GM18858 (cell line): ENCODE results near the gene S100B.

Experiments
- ATAC-seq: cut with Tn5 transposase; IDR thresholded peaks from one replicate; pipeline ENCODE4 v1.9.1; 2021; ENCODE audit not compliant: unreplicated experiment

S100B gene

DNA sequence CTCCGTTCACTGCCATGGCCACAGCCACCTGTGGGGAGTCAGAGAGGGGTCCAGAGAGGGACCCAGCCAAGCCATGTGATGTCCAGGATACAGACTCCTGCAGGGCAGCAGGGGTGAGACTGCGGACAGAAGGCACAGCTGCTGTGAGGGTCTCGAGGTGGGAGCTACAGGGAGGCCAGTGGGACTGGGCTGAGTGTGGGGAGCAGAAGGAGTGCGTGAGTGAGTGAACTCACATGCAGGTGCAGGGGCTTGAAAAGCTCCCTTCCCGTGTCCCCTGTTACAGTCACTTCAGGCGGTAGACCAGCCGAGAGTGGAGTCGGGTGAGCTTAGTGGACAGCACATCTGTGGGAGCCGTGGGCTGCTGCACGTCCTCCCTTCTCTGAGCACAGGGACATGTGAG is 42.4 kb downstream of the S100B start:
- ATAC-seq, result no peak

DNA sequence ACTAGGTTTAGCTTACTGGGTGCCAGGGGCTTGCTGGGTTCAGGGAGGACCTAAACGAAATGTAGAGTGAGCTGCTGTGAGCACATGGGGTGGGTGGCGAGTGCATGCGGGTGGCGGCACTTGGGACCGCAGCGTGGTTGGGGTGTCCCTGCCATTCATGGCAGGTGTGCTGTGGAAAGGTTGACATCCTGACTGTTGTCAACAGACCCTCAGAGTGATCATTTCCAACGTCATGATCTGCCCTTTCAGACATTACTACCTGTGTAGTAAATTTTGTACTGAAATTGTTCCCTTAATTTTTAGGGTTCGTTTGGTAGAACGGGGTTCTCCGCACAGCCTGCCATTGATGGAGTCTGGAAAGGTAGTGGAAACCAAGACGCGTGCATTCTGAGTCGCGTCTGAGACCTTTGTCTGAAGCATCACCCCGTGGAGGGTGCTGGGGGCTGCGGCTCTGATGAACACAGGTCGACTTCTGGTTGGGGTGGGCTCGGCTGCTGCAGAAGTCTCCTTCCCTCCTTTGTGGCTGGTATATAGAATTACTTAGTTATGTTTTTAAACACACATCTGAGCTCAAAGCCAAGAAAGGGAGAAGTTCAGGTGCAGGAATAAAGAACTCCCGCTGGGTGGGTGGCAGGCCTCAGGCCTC is 43.3 kb downstream of the S100B start:
- ATAC-seq, result no peak

DNA sequence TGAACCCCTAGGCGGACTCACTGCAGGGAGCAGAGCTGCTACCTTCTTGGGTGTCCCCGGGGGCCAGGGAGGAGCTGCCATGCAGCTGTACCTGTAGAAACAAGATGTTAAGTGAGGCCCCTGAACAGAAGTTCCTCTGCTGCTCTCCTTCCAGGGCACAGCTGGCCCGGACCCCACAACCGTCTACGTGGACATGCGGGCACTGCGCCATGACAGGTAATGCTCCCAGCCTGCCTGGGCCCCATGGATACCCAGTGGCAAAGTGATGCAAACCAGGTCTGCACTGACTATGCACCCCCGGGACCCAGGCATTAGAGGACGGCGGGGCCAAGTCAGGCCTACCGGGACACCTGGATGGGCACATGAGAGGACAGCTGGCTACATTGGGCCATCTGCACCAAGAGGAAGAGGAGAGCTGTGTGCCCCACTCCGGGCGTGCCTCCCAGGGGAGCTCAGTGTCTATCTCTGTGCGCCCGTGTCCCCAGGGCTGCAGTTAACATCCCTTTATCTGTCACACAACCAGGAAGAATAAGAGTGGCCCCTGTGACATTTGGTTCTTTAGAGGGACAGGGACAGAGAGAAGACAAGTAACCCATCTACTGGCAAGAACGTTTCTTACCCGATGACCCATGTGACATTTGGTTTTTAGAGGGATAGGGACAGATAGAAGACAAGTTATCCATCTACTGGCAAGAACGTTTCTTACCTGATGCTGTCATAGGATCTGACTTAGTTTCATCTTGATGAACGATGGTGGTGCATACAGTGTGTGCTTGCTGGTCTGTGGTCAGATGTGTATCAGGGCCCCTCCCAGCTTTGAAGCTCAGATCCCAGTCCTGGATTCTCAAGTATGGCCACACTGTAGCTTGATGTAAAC is 44.1 kb downstream of the S100B start:
- ATAC-seq, result no peak

DNA sequence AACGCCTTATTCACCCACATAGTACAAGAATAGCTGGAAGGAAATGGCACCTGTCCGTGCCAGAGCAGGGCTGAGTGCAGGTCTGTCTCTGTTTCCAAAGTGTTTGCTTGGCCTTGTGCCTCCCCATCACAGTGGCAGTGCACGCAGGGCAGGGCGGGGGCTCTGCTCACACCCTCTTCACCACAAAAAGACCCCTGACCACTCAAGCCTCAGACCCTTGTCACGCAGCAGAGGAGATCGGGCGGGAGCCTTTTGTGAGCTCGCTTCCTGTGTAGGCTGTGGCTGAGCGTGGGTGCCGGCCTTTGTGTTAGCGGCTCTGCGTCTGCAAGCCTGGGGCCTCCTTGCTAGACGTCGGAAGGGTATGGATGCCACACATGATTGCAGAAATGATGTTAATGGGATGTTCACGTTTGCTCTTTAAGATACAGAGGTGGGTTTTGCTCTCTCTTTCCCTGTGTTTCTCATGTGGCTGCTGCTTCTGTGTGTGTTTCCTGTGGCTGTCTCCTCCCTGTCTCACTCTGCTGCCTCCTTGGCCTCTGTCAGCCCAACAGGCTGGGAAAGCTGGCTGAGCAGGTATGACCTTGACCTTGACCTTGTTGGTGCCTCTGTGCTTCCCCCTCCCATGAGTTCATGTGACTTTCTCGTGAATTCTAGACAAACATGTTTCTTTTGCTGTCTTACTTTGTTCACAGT is 45.4 kb downstream of the S100B start:
- no peak for ATAC-seq

DNA sequence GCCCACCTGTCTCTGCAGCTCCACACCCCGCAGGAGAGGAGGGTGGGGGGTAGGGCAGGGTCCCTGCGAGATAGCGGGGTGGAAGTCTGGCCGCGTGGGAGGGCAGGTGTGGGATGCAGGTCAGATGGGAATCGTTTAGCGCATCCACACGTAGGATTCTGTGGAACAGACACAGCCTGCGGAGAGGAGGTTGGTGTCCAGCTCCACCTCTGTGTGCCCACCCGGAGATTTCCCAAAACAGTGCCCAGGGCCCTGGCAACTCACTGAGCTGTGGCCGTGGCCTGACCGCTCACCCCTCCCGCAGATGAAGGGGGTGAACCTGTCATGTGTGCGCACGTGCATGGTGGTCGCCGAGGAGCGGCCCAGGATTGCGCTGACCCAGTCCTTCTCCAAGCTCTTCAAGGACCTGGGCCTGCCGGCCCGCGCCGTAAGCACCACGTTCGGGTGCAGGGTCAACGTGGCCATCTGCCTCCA is 46.9 kb downstream of the S100B start:
- ATAC-seq, result no peak

DNA sequence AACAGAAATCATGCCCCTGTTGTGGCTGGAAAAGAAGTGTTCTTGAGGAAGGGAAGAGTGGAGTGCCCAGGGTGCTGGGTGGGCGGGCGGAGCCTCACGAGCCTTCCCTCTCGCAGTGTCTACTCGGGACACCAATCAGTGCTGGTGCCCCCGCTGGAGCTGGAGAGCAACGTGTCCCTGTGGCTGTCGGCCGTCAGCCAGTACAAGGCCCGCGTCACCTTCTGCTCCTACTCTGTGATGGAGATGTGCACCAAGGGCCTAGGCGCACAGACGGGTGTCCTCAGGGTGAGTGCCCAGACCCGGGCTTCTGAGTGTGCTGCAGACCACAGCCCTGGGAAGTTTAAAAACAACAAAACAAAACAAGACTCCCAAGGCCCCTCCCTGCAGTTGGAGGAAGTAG is 47.4 kb downstream of the S100B start:
- no peak for ATAC-seq

DNA sequence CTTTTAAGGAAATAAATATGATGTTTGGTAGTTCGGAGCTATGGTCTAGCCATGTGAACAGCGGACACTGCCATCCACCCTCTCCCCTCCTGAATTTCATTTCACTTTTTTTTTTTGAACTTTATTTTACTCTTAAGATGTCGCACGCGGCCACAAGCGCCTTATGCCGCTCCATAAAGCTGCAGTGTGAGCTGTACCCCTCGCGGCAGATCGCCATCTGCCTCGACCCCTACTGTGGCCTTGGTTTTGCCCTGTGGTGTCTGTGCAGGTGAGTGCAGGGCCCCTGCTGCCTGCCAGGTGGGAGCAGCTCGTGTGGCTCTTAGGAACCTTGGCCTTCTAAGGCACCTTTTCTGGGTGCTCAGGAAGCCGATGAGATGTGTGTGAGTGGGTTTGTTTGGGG is 48.1 kb downstream of the S100B start:
- no peak for ATAC-seq

DNA sequence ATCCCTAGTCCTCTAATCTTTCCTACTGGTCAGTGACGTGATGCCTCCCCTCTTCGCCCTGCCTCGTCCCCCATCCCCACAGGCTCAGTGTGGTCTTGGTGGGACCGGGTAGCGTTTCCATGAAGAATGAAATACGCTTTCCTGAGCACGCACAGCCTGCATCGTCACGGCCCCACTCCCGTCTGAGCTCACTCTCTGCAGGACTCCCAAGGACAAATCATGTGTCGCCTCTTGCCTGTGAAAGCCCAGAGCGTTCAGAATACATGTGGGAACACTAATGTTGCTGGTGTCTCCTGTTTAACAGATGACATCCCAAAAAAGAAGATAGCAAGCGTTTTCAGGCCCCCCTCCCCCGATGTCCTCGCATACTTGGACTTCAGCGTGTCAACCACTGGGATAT is 49.2 kb downstream of the S100B start:
- no peak for ATAC-seq

DNA sequence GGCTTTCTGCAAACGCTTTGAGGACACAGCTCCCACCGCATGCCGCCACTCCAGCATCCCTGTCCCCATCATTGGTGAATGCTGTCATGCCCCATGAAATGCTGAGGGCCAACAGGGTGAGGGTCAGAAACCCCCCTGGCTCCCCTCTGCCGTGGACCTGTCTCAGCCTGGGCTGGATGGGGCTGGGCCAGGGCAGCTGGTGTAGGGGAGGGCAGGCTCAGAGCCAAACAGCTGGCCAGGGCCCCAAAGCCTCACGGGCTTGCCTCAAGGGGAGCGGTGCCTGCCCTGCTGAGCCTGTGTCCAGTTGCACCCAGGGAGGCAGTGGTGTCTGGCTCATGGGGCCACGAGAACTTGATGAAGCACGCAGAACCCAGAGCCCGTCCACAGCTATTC is 49.7 kb downstream of the S100B start:
- ATAC-seq, result no peak

DNA sequence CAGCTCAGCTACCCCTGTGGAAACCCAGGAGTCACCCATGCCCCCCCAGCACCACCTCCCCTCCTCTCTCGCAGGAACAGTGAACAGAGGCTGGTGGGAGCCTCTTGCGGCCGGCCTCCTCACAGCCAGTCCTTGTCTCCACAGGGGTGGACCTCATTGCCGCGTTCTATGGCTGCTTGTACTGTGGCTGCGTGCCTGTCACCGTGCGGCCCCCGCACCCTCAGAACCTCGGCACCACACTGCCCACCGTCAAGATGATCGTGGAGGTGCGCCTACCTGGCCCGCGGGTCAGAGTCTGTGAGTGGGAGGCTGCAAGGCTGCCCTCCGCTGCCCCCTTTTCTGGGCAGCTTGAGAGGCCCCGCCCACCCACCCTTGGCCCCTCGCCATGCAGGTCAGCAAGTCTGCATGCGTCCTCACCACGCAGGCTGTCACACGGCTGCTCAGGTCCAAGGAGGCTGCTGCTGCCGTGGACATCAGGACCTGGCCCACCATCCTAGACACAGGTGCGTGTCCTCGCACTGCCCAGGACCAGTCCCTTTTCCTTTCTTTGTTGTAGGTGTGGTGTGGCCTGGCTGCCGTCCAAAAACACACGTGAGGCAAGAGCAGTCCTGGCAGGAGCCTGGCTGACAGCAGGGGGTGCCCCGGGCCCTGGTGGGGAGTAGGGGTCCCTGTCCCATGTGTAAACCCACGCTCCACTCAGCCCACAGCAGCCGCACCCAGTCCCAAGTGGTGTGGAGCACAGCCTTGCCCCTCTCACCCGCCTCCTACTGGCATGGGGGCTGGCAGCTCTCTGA is 50.3 kb downstream of the S100B start:
- no peak for ATAC-seq

DNA sequence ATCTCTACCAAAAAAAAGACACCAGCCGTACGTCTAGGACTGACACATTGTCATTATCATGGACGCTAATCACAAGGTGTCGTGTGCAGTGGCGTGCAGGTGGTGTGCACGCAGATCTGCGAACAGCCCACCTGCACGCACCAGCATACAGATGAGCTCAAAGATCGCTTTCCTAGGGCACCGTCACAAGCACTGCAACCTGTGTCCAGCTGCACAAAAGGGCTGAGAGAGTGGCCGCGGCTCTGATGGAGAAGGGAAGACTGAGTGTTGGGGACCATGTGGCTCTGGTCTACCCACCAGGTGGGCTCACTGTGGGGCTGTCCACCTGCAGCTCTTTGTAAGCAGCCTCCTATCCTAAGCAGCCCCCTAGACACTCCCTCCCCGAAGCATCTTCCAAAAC is 50.9 kb downstream of the S100B start:
- ATAC-seq, result no peak

DNA sequence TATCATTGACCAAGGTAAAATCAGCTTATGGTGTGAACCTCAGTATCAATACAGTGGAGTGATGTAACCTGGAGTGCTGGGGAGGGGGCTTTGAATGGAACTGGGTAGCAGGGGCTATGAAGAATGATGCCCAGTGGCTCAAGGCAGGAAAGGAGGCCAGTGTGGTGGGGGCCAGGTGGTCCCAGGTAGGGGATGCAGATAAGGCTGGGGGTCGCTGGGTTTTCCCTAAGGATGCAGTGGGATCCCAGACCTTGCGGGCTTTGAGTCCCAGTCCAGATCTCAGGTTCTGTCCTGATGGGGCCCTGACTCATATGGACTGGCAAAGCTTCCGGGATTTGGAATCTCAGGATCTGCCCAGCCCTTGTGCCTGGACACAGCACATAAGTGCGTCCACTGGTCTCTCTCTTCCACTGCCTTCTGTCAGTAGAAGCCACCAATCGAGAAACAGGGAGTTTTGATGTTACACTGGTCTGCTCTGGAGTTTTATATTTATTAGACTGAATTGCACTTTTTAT is 52.0 kb downstream of the S100B start:
- ATAC-seq, result no peak

DNA sequence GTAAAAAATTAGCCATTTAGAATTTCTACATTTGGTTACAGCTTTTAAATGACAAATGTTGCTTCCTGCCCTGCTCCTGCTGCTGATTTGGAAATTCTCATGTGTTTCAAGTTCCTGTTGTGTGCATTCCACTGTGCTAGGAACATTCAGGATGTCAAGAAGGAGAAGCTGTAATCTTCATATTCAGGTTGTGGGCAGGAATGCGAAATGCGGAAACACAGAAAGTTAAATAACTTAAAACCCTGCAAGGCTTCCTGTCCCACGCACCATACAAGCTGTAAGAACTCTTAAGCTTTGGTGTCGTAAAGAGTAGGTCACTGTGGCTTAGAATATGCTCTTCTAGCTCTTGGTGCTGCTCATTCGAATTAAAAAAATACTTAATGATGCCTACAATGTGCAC is 52.6 kb downstream of the S100B start:
- ATAC-seq, result no peak

DNA sequence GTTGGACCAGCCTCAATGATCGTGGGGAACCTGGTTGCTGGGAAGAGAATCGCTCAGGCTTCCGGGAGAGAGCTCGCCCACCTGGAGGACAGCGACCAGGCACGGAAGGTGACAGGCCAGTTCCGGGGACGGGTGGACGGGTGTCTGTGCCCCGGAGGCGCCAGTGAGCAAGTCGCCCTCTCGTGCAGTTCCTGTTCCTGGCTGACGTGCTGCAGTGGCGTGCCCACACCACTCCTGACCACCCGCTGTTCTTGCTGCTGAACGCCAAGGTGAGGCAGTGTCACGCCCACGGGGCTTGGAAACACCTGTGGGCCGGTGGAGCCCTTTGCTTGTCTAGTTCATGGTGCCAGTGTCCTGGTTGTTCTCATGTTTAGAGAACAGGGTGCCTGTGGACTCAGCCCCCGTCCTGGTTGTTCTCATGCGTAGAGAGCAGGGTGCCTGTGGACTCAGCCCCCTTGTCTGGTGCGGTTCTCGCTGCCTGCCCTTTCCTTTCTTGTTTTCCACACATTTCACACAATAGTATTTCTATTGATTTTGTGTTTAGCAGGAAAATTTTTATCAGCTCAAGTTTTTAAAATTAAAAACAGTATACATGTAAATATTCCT is 53.1 kb downstream of the S100B start:
- no peak for ATAC-seq

DNA sequence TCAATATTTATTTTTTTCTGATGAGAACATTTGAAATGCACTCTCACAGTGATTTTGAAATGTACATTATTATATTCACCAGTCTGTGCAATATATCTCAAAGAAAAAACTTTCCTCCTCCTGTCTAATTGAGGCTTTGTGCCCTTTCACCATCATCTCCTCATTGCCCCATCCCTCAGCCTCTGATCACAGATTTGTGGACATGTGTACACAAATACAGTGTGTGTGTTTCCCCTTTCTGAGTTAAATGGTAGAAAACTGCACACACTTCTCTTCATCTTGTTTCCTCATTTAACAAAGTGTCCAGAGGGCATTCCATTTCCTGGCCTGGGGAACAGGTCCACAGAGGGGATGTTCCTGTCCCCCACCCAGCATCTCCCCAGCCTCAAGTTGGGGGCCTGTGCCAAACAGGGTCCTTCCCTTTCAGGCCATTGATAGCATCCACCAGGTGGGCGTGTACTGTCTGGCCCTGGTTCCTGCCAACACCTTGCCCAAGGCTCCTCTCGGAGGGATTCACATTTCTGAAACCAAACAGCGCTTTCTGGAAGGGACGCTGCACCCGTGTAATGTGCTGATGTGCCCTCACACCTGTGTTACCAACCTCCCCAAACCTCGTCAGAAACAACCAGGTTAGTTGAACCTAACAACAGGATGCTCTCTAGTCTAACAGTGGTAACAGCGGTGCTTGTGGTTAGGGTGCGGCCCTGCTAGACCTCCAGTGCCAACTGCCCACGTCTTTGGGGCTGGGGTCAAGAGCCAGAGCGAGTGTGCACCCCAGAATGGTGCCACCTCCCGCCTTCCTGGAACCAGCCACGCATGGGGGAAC is 54.6 kb downstream of the S100B start:
- no peak for ATAC-seq

DNA sequence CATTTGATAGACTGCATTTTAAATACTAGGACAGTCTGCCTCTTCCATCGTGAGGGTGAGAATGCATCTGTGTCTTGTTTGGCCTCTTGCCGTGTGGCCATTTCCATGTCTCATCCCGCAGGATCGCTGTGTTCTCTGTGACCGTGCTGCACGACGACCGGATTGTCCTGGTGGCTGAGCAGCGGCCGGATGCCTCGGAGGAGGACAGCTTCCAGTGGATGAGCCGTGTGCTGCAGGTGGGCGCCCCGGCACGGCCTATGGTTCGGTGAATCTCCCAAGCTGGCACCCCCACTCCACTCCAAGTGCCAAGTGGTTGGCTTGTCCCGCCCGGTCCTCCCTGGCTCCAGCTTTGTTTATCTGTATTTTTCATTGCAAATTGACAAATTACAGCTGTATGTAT is 55.2 kb downstream of the S100B start:
- ATAC-seq, result no peak
